ENCODE measurements around the gene GCH1.

GRCh38 chr14:54818201-54819133 is 84.2 kb downstream of the GCH1 start:
- TF ChIP-seq POLR2AphosphoS5 (IDR thresholded peaks at IDR 0.05; ENCODE audit: low read depth, low read length) (no peak), TAF1 (IDR thresholded peaks at IDR 0.05; ENCODE audit: low read depth, low read length) (no peak), SPI1 (IDR thresholded peaks at IDR 0.05; ENCODE audit: low read depth, low read length) (no peak)

All from GM12891 (cell line).